Left kidney (tissue), 8 donors: ENCODE data around the gene COX4I2. TPM values are rescaled to one million over a fixed set of nuclear protein-coding genes. Genes with fewer than 3 reads are reported as not detected.
"Not testable (repeated sequence)": the region's sequence is repeated elsewhere in the genome, so short reads cannot be mapped to it uniquely, and the experiment has no call there.

Source experiments
- DNase-seq: peaks from one replicate; pipeline ENCODE4 v3.0.0-alpha.2; 2013
- long read RNA-seq, 8 donors: transcript quantifications; one replicate each; lab custom pipeline, GENCODE V29; 2026
- polyA plus RNA-seq: library from polyadenylated mRNA; unstranded; fragments of 120-200 nt; gene quantifications from one replicate; pipeline ENCODE4 v1.2.1, GENCODE V29; 2013; ENCODE audit not compliant: insufficient read length

The COX4I2 gene
- 0.75 TPM for polyA plus RNA-seq
- long read RNA-seq, donor 1: 0 reads
- long read RNA-seq, donor 2: 0 reads
- long read RNA-seq, donor 3, partial matches to known transcripts: 0 of 1 reads
- long read RNA-seq, donor 3, other reads (novel, unspliced or antisense): 0 of 1 reads
- long read RNA-seq, donor 4: 0 reads
- long read RNA-seq, donor 5: 0 reads
- long read RNA-seq, donor 6, partial matches to known transcripts: 0 of 3 reads
- long read RNA-seq, donor 6, other reads (novel, unspliced or antisense): 0 of 3 reads
- long read RNA-seq, donor 7, partial matches to known transcripts: 0 of 2 reads
- long read RNA-seq, donor 7, other reads (novel, unspliced or antisense): 0 of 2 reads
- long read RNA-seq, donor 8: 0 reads

GRCh38 chr20:31637660-31638059 lies at the start of gene COX4I2:
COX4I2 (plus strand) TSS chr20:31637912; CDS start chr20:31639018, 1,106 bp downstream.
- no peak for DNase-seq

- no peak for DNase-seq
These were observed 46.9 kb upstream of the COX4I2 start for GRCh38 chr20:31590717-31591225.

GRCh38 chr20:31593221-31594001 lies 44.3 kb upstream of the COX4I2 start:
- DNase-seq: no peak

- DNase-seq: no peak
These were observed 43.6 kb upstream of the COX4I2 start for GRCh38 chr20:31594002-31594557.

- DNase-seq: no peak
These were observed 42.9 kb upstream of the COX4I2 start for GRCh38 chr20:31594558-31595379.

- no peak for DNase-seq
These were observed 42.4 kb upstream of the COX4I2 start for GRCh38 chr20:31595380-31595653.

- no peak for DNase-seq
These were observed 41.9 kb upstream of the COX4I2 start for GRCh38 chr20:31595654-31596411.

- not testable (repeated sequence) for DNase-seq
These were observed 41.3 kb upstream of the COX4I2 start for GRCh38 chr20:31596412-31596715.

- DNase-seq: no peak
These were observed 40.8 kb upstream of the COX4I2 start for GRCh38 chr20:31596831-31597480.

- DNase-seq: no peak
These were observed 40.2 kb upstream of the COX4I2 start for GRCh38 chr20:31597481-31597855.

GRCh38 chr20:31602431-31602778 lies 35.3 kb upstream of the COX4I2 start:
- DNase-seq: no peak

- no peak for DNase-seq
These were observed 34.8 kb upstream of the COX4I2 start for GRCh38 chr20:31602779-31603441.

GRCh38 chr20:31603822-31604566 lies 33.7 kb upstream of the COX4I2 start:
- peak; percentile 99 for DNase-seq

GRCh38 chr20:31604567-31605030 lies 33.1 kb upstream of the COX4I2 start:
- DNase-seq: no peak

GRCh38 chr20:31605031-31605901 lies 32.4 kb upstream of the COX4I2 start, which contains the start of gene ID1:
ID1 (plus strand) TSS chr20:31605289; CDS start chr20:31605388, 99 bp downstream.
- DNase-seq: peak; percentile 98

GRCh38 chr20:31605902-31606803 lies 31.6 kb upstream of the COX4I2 start:
- no peak for DNase-seq
